H9 (cell line): ENCODE measurements around the gene CASK. TPM values are rescaled to one million over a fixed set of nuclear protein-coding genes. Genes with fewer than 3 reads are reported as not detected.

Experiments used
- DNase-seq: peaks from one replicate; pipeline ENCODE4 v3.0.0-alpha.2; 2017
- H2AFZ ChIP-seq: one replicate; pipeline ENCODE4 v1.6.1; 2013; ENCODE audit warnings: mild to moderate bottlenecking, low read length, control low read depth, moderate library complexity
- H2AK5ac ChIP-seq: 2 replicates; pipeline ENCODE4 v1.6.1; 2013; ENCODE audit warnings: low read length, control low read depth, mixed read lengths; ENCODE audit not compliant: insufficient read length
- H2BK120ac ChIP-seq: one replicate; pipeline ENCODE4 v1.6.1; 2013; ENCODE audit warnings: low read depth, mild to moderate bottlenecking, low read length, control low read depth, inconsistent platforms; ENCODE audit not compliant: poor library complexity, severe bottlenecking
- H2BK12ac ChIP-seq: 2 replicates; pipeline ENCODE4 v1.6.1; 2013; ENCODE audit warnings: low read length, control low read depth, mixed read lengths, low read depth; ENCODE audit not compliant: insufficient read length
- H2BK15ac ChIP-seq: 2 replicates; pipeline ENCODE4 v1.6.1; 2013; ENCODE audit warnings: low read depth, low read length, control low read depth
- H2BK20ac ChIP-seq: one replicate; pipeline ENCODE4 v1.6.1; 2013; ENCODE audit warnings: low read depth, mild to moderate bottlenecking, low read length, control low read depth, inconsistent platforms; ENCODE audit not compliant: poor library complexity, severe bottlenecking
- H2BK5ac ChIP-seq: 2 replicates; pipeline ENCODE4 v1.6.1; 2013; ENCODE audit warnings: low read length, control low read depth, mixed read lengths; ENCODE audit not compliant: insufficient read length
- H3K14ac ChIP-seq: 2 replicates; pipeline ENCODE4 v1.6.1; 2013; ENCODE audit warnings: low read length, control low read depth; ENCODE audit not compliant: insufficient read depth
- H3K18ac ChIP-seq: 2 replicates; pipeline ENCODE4 v1.6.1; 2013; ENCODE audit warnings: low read depth, mild to moderate bottlenecking, mixed read lengths, low read length, control low read depth; ENCODE audit not compliant: insufficient read length
- H3K23ac ChIP-seq: 2 replicates; pipeline ENCODE4 v1.6.1; 2013; ENCODE audit warnings: low read length, control low read depth, mixed read lengths, low read depth; ENCODE audit not compliant: insufficient read length
- H3K23me2 ChIP-seq: 2 replicates; pipeline ENCODE4 v1.6.1; 2013; ENCODE audit warnings: low read depth, mild to moderate bottlenecking, mixed read lengths, low read length, control low read depth; ENCODE audit not compliant: insufficient read length, poor library complexity, severe bottlenecking
- H3K27ac ChIP-seq: 2 replicates; pipeline ENCODE4 v1.5.1; 2013; ENCODE audit warnings: low read length, control low read depth, mixed read lengths, low read depth; ENCODE audit not compliant: insufficient read length
- H3K27me3 ChIP-seq: 2 replicates; pipeline ENCODE4 v1.6.1; 2013; ENCODE audit warnings: low read length, control low read depth, inconsistent platforms; ENCODE audit not compliant: insufficient read depth
- H3K4ac ChIP-seq: 2 replicates; pipeline ENCODE4 v1.6.1; 2013; ENCODE audit warnings: low read depth, mild to moderate bottlenecking, control low read depth, inconsistent platforms, low read length, moderate library complexity
- H3K4me1 ChIP-seq: 2 replicates; pipeline ENCODE4 v1.6.1; 2013; ENCODE audit warnings: low read length, control low read depth, inconsistent platforms; ENCODE audit not compliant: insufficient read depth
- H3K4me2 ChIP-seq: 2 replicates; pipeline ENCODE4 v1.6.1; 2013; ENCODE audit warnings: low read length, control low read depth, mixed read lengths; ENCODE audit not compliant: insufficient read length, insufficient read depth
- H3K56ac ChIP-seq: 2 replicates; pipeline ENCODE4 v1.6.1; 2013; ENCODE audit warnings: low read depth, mild to moderate bottlenecking, mixed read lengths, low read length, control low read depth; ENCODE audit not compliant: insufficient read length
- H3K79me1 ChIP-seq: 2 replicates; pipeline ENCODE4 v1.6.1; 2013; ENCODE audit warnings: low read depth, mild to moderate bottlenecking, moderate library complexity, low read length, control low read depth, inconsistent platforms; ENCODE audit not compliant: insufficient read depth, poor library complexity, severe bottlenecking
- H3K79me2 ChIP-seq: 2 replicates; pipeline ENCODE4 v1.6.1; 2013; ENCODE audit warnings: low read length, control low read depth, inconsistent platforms; ENCODE audit not compliant: insufficient read depth
- H3K9ac ChIP-seq: 2 replicates; pipeline ENCODE4 v1.6.1; 2013; ENCODE audit warnings: low read length, control low read depth, mixed read lengths; ENCODE audit not compliant: insufficient read length; ENCODE audit errors: extremely low read depth
- H3K9me3 ChIP-seq: one replicate; pipeline ENCODE4 v1.6.1; 2013; ENCODE audit warnings: low read depth, low read length, inconsistent platforms; ENCODE audit not compliant: control insufficient read depth
- H3T11ph ChIP-seq: one replicate; pipeline ENCODE4 v1.6.1; 2013; ENCODE audit warnings: mild to moderate bottlenecking, low read length, control low read depth, inconsistent platforms
- H4K20me1 ChIP-seq: one replicate; pipeline ENCODE4 v1.6.1; 2013; ENCODE audit not compliant: control insufficient read depth, insufficient read length, insufficient read depth
- H4K5ac ChIP-seq: 2 replicates; pipeline ENCODE4 v1.6.1; 2013; ENCODE audit warnings: low read depth, mild to moderate bottlenecking, mixed read lengths, low read length, control low read depth; ENCODE audit not compliant: insufficient read length
- H4K8ac ChIP-seq: replicated peaks from 2 replicates; pipeline ENCODE4 v1.6.1; 2013; ENCODE audit warnings: low read length, control low read depth, mixed read lengths, low read depth; ENCODE audit not compliant: insufficient read length
- H4K91ac ChIP-seq: 2 replicates; pipeline ENCODE4 v1.6.1; 2013; ENCODE audit warnings: low read depth, mild to moderate bottlenecking, moderate library complexity, mixed read lengths, low read length, control low read depth; ENCODE audit not compliant: insufficient read length
- H3K27ac Mint-ChIP-seq, 3 experiments: 2 replicates in 2 of 3; 3 replicates in 1 of 3; pipeline ENCODE4 v1.8.0; 2020 to 2021; ENCODE audit warnings: mixed read lengths in 3 of 3, mild to moderate bottlenecking in 1 of 3, moderate library complexity in 1 of 3
- H3K27me3 Mint-ChIP-seq: 2 replicates; pipeline ENCODE4 v1.8.0; 2021; ENCODE audit warnings: low read depth, mild to moderate bottlenecking, moderate library complexity, mixed read lengths
- H3K36me3 Mint-ChIP-seq, 3 experiments: 2 replicates in 2 of 3; 3 replicates in 1 of 3; pipeline ENCODE4 v1.8.0; 2020 to 2021; ENCODE audit warnings: low read depth in 3 of 3, mixed read lengths in 3 of 3; ENCODE audit not compliant: insufficient read depth in 1 of 3
- H3K4me1 Mint-ChIP-seq, 2 experiments: 2 replicates each; pipeline ENCODE4 v1.8.0; 2020; ENCODE audit warnings: mixed read lengths in 2 of 2
- H3K4me3 Mint-ChIP-seq, 2 experiments: 2 replicates in 1 of 2; 3 replicates in 1 of 2; pipeline ENCODE4 v1.8.0; 2020 to 2021; ENCODE audit warnings: mild to moderate bottlenecking in 2 of 2, mixed read lengths in 2 of 2, moderate library complexity in 1 of 2
- H3K9me3 Mint-ChIP-seq, 2 experiments: 2 replicates in 1 of 2; 3 replicates in 1 of 2; pipeline ENCODE4 v1.8.0; 2020; ENCODE audit warnings: mild to moderate bottlenecking in 2 of 2, mixed read lengths in 2 of 2, moderate library complexity in 1 of 2
- WGBS: extraction: QIAGEN DNeasy Blood & Tissue Kit; methylation state at CpG from one replicate; pipeline ENCODE4 v1.1.7; 2013; ENCODE audit warnings: missing lambda C conversion rate, low lambda C conversion rate, mixed read lengths; ENCODE audit not compliant: insufficient read length; ENCODE audit errors: extremely low coverage; 5-methylcytosine and 5-hydroxymethylcytosine counted together
- total RNA-seq: library from RNA; stranded (reverse); gene quantifications from 2 replicates; pipeline ENCODE4 v1.2.1, GENCODE V29; 2021
- TF ChIP-seq, protein P1 (sequence below): fragments of 200-600 bp; sonication (generic); conservative IDR thresholded peaks from 3 replicates; pipeline ENCODE4 v1.8.0; 2021; ENCODE audit warnings: antibody characterized with exemption, mild to moderate bottlenecking

The CASK gene
- total RNA-seq, 1 experiment from 2014 or later = 44.1 TPM

DNA sequence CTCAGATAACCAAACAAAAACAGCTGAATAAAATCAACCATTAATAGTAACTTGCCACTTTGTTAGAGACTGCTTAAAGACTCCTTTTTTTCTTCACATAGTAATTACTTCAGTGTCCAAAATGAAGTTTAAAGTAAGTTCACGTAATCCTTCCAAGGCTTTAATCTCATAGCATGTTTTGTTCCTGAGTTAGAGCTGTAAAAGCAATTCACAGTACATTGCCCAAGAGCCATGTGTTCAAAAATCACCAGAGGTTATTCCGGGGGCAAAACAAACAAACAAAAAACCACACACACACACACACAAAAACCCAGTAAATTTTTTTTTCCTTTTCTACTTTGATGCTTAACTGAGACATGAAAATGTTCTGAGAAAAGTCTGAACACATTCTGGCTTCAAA is 193.3 kb downstream of the CASK start:
- Histone ChIP-seq H3K27ac (no peak overlapping the region), H2BK12ac (no peak overlapping the region), H2BK15ac (no peak overlapping the region), H3K18ac (no peak overlapping the region), H2BK120ac (no peak overlapping the region), H3K4me1 (no peaks in the 10 kb centered on the region; the same call in 1 of the 2 replicates), H3K79me2 (no peaks in the 10 kb centered on the region), H2BK20ac (no peak overlapping the region), H3T11ph (no peak overlapping the region), H3K23me2 (no peaks in the 10 kb centered on the region), H3K14ac (no peak overlapping the region), H2AK5ac (no peak overlapping the region), H2BK5ac (no peak overlapping the region), H3K23ac (no peak overlapping the region), H3K56ac (no peak overlapping the region), H3K27me3 (no peaks in the 10 kb centered on the region), H4K20me1 (no peaks in the 10 kb centered on the region), H3K79me1 (no peaks in the 10 kb centered on the region), H4K91ac (no peak overlapping the region), H3K4ac (no peak overlapping the region), H2AFZ (no peak overlapping the region), H3K9ac (no peak overlapping the region), H4K5ac (no peak overlapping the region), H3K9me3 (no peaks in the 10 kb centered on the region), H4K8ac (no peak overlapping the region), H3K4me2 (no peak overlapping the region)
- Mint-ChIP-seq H3K27me3 (no peaks in the 10 kb centered on the region), H3K36me3 (peaks cover 0 to 2% (median 0%) of the 10 kb centered on the region in 3 experiments; a peak in 1 of 7 replicates), H3K4me3 (no peak overlapping the region), H3K4me1 (peaks cover 6 to 10% of the 10 kb centered on the region in 2 experiments; a peak in 3 of 4 replicates), H3K27ac (no peak overlapping the region; a peak in 1 of 7 replicates), H3K9me3 (peaks cover 29 to 37% of the 10 kb centered on the region in 2 experiments)
- DNase-seq = no peak
- TF ChIP-seq, protein P1, sequence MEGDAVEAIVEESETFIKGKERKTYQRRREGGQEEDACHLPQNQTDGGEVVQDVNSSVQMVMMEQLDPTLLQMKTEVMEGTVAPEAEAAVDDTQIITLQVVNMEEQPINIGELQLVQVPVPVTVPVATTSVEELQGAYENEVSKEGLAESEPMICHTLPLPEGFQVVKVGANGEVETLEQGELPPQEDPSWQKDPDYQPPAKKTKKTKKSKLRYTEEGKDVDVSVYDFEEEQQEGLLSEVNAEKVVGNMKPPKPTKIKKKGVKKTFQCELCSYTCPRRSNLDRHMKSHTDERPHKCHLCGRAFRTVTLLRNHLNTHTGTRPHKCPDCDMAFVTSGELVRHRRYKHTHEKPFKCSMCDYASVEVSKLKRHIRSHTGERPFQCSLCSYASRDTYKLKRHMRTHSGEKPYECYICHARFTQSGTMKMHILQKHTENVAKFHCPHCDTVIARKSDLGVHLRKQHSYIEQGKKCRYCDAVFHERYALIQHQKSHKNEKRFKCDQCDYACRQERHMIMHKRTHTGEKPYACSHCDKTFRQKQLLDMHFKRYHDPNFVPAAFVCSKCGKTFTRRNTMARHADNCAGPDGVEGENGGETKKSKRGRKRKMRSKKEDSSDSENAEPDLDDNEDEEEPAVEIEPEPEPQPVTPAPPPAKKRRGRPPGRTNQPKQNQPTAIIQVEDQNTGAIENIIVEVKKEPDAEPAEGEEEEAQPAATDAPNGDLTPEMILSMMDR = no peak
- WGBS = no CpG with 5 or more reads among the region's 2 CpGs
